AG04450 (cell line): Measurements from ENCODE around the gene SYCP2L. TPM values are rescaled to one million over a fixed set of nuclear protein-coding genes. Genes with fewer than 3 reads are reported as not detected.
"Not testable (repeated sequence)": the region's sequence is repeated elsewhere in the genome, so short reads cannot be mapped to it uniquely, and the experiment has no call there.

ENCODE experiments used
- CTCF ChIA-PET: fragments of 300-600, 350-600 bp; formaldehyde crosslinking; extraction: SDS; loops from one replicate; lab custom pipeline; 2022; ENCODE audit warnings: antibody characterized with exemption, inconsistent platforms; lab: Charles Lee
- POLR2A ChIA-PET: fragments of 350-600 bp; formaldehyde crosslinking; extraction: SDS; loops from one replicate; lab custom pipeline; 2021; ENCODE audit warnings: antibody characterized with exemption, inconsistent platforms; lab: Yijun Ruan, JAX
- DNase-seq: peaks from one replicate; pipeline ENCODE4 v3.0.0-alpha.2; 2011; ENCODE audit warnings: low read depth, low spot score
- H3K27ac ChIP-seq: one replicate; pipeline ENCODE4 v1.5.1; 2012; ENCODE audit warnings: low read depth, low read length, control low read depth
- H3K27me3 ChIP-seq: one replicate; pipeline ENCODE4 v1.6.0; 2012; ENCODE audit warnings: low read length; ENCODE audit not compliant: control insufficient read depth, insufficient read depth
- H3K4me3 ChIP-seq: 2 replicates; pipeline ENCODE4 v1.5.1; 2011; ENCODE audit warnings: mild to moderate bottlenecking, low read depth, low read length, control low read depth
- H3K9me3 ChIP-seq: 2 replicates; pipeline ENCODE4 v1.5.1; 2012; ENCODE audit warnings: low read length; ENCODE audit not compliant: control insufficient read depth, insufficient read depth
- polyA plus RNA-seq: library from polyadenylated mRNA; depleted of rRNA; stranded (reverse); fragments of >200 nt; gene quantifications from 2 replicates; pipeline ENCODE4 v1.2.3, GENCODE V29; 2011
- TF ChIP-seq, protein P1 (sequence below): IDR thresholded peaks from 2 replicates; pipeline ENCODE4 v1.5.1; 2011; ENCODE audit warnings: low read depth, low read length, control low read depth, inconsistent platforms

SYCP2L gene
- polyA plus RNA-seq, 1 experiment, result 0.22 TPM

DNA sequence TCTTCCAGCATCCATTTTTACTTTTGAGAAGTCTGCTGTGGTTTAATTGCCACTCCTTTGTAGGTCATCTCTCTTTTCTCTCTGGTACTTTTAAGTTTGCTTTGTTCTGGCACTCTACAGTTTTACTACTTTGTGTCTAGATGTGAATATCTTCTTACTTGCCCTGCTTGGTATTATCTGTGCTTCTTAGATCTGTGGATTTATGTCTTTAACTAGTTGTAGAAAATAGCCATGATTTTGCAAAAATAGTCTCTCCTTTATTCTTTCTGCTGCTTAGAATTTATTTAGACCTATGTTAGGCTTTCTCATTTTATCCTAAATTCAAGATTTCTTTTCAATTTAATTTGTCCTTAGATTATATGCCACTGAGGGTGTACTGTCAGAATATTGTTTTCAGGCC, 43.3 kb upstream of the SYCP2L start:
- ChIA-PET POLR2A (no interaction called here), CTCF (no interaction called here)
- TF ChIP-seq, protein P1, sequence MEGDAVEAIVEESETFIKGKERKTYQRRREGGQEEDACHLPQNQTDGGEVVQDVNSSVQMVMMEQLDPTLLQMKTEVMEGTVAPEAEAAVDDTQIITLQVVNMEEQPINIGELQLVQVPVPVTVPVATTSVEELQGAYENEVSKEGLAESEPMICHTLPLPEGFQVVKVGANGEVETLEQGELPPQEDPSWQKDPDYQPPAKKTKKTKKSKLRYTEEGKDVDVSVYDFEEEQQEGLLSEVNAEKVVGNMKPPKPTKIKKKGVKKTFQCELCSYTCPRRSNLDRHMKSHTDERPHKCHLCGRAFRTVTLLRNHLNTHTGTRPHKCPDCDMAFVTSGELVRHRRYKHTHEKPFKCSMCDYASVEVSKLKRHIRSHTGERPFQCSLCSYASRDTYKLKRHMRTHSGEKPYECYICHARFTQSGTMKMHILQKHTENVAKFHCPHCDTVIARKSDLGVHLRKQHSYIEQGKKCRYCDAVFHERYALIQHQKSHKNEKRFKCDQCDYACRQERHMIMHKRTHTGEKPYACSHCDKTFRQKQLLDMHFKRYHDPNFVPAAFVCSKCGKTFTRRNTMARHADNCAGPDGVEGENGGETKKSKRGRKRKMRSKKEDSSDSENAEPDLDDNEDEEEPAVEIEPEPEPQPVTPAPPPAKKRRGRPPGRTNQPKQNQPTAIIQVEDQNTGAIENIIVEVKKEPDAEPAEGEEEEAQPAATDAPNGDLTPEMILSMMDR, result no peak
- Histone ChIP-seq H3K27ac (no peak overlapping the region), H3K9me3 (no peaks in the 10 kb centered on the region), H3K27me3 (peaks cover 10% of the 10 kb centered on the region), H3K4me3 (no peak overlapping the region)
- DNase-seq, result no peak

DNA sequence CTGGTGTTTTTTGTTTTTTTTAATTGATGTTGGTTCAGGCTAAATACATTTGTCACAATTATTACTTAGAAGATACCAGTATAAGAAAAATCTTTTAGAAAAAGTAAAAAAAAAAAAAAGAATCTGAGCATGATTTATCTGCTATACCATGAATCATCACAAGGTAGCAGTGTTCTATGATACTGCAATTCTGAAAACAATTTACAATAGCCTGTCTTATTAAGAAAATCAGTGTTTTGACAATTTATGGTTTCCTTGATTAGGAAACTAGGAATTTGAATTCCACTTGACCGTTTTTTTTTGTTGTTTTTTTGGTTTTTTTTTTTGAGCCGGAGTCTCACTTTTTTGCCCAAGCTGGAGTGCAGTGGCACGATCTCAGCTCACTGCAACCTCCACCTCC, 39.2 kb upstream of the SYCP2L start:
- TF ChIP-seq, protein P1, result peak; percentile 29; the same call in 1 of the 2 replicates
- no peaks in the 10 kb centered on the region for H3K9me3 ChIP-seq
- POLR2A ChIA-PET, result no interaction called here
- no peaks in the 10 kb centered on the region for H3K27me3 ChIP-seq
- no peak overlapping the region for H3K4me3 ChIP-seq
- DNase-seq, result no peak
- CTCF ChIA-PET, result interaction anchor here (0.5 to 1.1 kb wide), 3 partner anchors 104 to 707 kb away, joined by 3 read pairs; no protein-coding TSS in a partner anchor
- no peak overlapping the region for H3K27ac ChIP-seq

DNA sequence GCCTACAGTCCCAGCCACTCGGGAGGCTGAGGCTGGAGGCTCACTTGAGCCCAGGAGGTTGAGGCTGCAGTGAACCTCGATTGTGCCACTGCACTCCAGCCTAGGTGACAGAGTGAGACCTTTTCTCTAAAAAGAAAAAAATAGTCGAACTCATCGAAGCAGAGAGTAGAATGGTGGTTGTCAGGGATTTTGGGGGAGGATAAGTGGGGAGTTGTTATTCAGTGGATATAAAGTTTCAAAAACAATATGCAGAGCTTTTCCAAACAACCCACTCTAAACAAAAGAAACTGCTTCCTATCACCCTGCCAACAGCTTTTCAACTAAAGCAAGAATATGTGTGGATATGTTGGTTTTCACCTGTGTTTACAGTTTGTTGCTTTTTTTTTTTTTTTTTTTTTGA, 37.0 kb upstream of the SYCP2L start:
- POLR2A ChIA-PET, result interaction anchor here (0.5 to 0.6 kb wide), 2 partner anchors 37 to 115 kb away, joined by 4 to 6 read pairs; partner anchors contain the start of gene SYCP2L
- CTCF ChIA-PET, result no interaction called here

DNA sequence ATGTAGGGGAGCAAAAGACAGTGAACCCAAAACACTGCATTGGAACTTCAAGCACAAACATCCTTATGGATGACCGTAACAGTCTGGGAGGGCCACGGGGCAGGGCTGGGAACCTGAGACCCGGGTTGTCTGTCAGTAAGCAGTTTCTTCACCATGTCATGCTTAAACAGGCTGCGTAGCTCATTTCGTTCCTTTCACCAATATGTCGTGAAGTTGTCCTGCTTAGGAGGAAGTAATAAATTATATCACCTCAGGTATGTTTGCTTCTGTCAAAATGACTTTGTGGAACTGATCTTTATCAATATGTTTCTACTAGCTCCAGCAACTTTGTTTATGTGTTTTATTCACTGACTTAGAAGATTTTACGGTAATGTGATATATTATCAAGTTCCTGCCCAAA, 36.1 kb upstream of the SYCP2L start:
- no peak for DNase-seq
- H3K27ac ChIP-seq, result no peak overlapping the region
- H3K27me3 ChIP-seq, result no peaks in the 10 kb centered on the region
- no peak overlapping the region for H3K4me3 ChIP-seq
- ChIA-PET CTCF (interaction anchor here (1.4 kb wide), 1 partner anchor 49 kb away, joined by 5 read pairs; no protein-coding TSS in a partner anchor), POLR2A (no interaction called here)
- TF ChIP-seq, protein P1, result no peak
- no peaks in the 10 kb centered on the region for H3K9me3 ChIP-seq

More for the DNA sequence above, 37.0 kb upstream of the SYCP2L start:
- no peaks in the 10 kb centered on the region for H3K9me3 ChIP-seq
- no peak overlapping the region for H3K4me3 ChIP-seq
- no peak overlapping the region for H3K27ac ChIP-seq
- no peaks in the 10 kb centered on the region for H3K27me3 ChIP-seq
- TF ChIP-seq, protein P1, result no peak
- no peak for DNase-seq

DNA sequence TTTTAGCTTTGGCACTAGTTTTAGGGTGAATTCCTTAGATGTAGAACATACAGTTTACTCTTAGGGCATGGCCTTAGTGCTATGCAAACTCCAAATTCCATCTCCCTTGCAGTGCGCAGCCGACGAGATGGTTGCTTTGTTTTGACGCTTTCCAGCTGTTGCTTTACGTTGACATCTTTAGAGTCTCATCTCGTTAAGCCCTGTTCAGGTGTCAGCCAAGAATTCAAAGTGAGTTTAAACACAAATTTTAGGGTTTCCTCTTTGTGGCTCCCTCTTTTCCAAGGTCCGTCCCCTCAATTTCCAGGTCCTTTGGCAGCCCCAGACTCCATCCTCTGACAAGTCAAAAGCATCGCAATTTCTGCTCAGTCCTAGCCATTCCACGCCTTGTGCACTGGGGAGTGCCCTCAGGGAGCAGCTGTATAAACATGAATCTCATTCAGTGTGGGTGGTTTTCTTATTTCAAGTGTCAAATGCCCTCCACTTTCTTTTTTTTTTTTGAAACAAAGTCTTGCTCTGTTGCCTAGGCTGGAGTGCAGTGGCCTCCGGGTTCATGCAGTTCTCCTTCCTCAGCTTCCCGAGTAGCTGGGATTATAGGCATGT, 34.4 kb upstream of the SYCP2L start:
- ChIA-PET POLR2A (no interaction called here), CTCF (interaction anchor here (0.7 to 1.1 kb wide), 2 partner anchors 12 to 15 kb away, joined by 3 read pairs; no protein-coding TSS in a partner anchor)
- H3K9me3 ChIP-seq, result no peaks in the 10 kb centered on the region
- H3K4me3 ChIP-seq, result no peak overlapping the region
- H3K27ac ChIP-seq, result no peak overlapping the region
- peak; percentile 0 for DNase-seq
- H3K27me3 ChIP-seq, result no peaks in the 10 kb centered on the region
- TF ChIP-seq, protein P1, result no peak

DNA sequence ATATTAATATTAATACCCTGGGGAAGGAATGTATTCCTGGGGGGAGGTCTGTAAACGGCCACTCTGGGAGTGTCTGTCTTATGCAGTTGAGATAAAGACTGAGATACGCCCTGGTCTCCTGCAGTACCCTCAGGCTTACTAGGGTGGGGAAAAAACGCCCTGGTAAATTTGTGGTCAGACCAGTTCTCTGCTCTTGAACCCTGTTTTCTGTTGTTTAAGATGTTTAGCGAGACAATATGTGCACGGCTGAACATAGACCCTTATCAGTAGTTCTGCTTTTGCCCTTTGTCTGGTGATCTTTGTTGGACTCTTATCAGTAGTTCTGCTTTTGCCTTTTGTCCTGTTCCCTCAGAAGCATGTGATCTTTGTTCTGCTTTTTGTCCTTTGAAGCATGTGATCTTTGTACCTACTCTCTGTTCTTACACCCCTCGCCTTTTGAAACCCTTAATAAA, 33.0 kb upstream of the SYCP2L start:
- CTCF ChIA-PET, POLR2A ChIA-PET: not testable (repeated sequence)

More for the DNA sequence above, 33.0 kb upstream of the SYCP2L start:
- not testable (repeated sequence) for H3K27me3 ChIP-seq, H3K4me3 ChIP-seq, DNase-seq, H3K27ac ChIP-seq, H3K9me3 ChIP-seq
